Activated CD4-positive, alpha-beta T cell treated with anti-CD3 and anti-CD28 coated beads, Interleukin-2, amount 50 U/mL, for 48 hours (primary cell): Measurements from ENCODE around the gene PLAGL2.
"Not testable (repeated sequence)": the region's sequence is repeated elsewhere in the genome, so short reads cannot be mapped to it uniquely, and the experiment has no call there.

Experiments
- DNase-seq, 2 experiments: peaks; one replicate each; pipeline ENCODE4 v3.0.0-alpha.2; 2020

Gene PLAGL2

DNA sequence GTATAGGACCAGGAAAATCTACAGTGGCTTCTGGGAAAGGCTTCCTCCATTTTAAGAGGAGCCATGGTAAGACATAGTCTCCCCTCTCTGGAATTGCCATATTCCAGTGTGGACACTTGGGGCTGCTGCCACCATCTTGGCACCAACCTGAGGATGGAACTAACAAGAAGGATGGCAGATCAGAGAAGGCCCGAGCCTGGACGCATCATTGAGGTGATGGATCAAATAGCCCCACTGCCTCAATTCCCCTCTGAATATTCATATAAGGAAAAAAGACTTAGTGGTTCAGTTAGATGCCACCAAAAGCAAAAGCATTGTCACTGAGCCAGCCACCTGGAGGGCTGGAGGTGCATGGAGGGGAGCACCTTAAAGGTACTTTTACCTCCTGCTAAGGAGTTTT, 25.9 kb downstream of the PLAGL2 start:
- DNase-seq: no peak

DNA sequence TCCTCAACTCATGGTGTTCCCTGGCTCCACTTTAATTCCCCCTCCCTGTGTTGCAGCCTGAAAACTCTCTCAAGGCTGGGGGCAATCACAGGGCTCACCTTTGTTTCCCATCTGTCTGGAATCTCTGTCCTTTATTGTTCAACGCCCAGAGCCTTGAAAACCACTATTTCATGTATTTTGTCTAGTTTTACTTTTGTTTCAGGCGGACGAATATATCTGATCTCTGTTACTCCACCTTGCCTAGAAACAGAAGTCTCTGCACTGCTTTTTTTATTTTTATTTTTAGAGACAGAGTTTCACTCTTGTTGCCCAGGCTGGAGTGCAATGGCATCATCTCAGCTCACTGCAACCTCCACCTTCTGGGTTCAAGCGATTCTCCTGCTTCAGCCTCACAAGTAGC, 27.6 kb downstream of the PLAGL2 start:
- no peak for DNase-seq

DNA sequence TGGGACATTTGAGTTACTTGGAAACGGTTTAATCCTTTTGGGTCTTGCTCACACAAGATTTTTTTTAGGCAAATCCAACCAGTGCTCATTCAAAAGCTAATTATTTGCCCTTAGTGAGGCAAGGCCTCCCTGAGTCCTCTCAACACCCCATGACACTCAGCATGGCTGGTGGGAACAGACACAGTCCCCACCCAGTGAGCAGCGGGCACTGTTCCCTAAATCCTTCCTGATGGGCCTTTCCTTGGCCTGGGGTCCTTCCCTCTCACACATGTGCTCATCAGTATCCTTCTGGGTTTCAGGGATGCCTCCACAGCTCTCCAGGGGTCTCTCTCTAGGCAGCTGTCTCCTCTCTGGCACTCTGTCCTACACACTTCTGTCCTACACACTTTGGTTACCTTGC, 28.0 kb downstream of the PLAGL2 start:
- no peak for DNase-seq

DNA sequence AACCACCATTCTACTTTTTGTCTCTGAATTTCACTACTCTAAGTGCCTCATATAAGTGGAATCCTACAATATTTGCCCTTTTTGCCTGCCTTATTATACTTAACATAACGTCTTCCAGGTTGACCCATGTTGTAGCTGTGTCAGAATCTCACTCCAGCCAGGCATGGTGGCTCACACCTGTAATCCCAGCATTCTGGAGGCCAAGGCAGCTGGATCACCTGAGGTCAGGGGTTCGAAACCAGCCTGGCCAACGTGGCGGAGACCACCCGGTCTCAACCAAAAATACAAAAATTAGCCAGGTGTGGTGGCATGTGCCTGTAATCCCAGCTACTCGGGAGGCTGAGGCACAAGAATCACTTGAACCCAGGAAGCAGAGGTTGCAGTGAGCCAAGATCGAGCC, 29.8 kb downstream of the PLAGL2 start:
- not testable (repeated sequence) for DNase-seq

DNA sequence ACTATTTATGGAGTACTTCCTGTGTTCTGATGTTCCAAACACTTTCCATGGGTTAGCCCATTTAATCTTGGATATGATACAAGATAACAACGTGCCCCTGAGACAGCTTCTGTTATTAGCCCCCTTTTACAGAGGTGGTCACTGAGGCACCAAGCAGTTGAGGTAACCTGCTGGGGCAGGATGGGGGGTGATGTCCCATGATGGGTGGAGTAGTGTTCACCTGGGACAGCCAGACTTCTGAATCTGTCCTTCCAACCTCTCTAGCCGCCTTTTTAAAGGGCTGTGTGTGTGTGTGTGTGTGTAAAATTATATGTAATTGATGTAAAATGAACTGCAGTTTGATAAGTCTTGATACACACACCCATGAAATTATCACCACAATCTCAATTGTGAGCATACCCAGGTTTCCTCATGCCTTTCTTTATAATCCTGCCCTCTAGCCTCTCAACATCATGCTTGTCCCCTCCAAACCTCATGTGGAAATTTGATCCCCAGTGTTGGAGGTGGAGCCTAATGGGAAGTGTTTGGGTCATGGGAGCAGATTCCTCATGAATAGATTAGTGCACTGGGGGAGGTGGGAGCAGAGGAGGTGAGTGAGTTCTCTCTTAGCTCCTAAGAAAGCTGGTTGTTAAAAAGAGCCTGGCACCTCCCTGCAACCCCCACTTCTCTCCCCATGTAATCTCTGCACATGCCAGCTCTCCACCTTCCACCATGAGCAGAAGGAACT, 39.2 kb downstream of the PLAGL2 start:
- no peak for DNase-seq

DNA sequence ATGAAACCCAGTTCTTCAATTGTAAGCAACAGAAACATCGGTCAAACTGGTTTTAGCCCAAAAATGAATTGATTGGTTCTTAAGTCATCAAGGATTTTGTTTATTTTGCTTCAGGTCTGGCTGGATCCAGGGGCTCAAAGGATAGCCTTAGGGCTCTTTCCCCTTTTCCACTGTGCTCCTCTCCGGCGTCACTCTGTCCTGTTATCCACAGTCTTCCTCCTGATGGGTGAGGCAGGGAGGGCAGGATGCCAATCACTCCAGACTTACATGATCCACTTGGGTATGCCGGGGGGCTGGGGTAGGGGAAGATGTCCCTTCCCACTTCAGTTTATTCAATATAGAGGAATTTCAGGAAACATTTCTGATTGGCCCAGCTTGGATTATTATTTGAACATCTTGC, 40.0 kb downstream of the PLAGL2 start:
- DNase-seq: no peak

DNA sequence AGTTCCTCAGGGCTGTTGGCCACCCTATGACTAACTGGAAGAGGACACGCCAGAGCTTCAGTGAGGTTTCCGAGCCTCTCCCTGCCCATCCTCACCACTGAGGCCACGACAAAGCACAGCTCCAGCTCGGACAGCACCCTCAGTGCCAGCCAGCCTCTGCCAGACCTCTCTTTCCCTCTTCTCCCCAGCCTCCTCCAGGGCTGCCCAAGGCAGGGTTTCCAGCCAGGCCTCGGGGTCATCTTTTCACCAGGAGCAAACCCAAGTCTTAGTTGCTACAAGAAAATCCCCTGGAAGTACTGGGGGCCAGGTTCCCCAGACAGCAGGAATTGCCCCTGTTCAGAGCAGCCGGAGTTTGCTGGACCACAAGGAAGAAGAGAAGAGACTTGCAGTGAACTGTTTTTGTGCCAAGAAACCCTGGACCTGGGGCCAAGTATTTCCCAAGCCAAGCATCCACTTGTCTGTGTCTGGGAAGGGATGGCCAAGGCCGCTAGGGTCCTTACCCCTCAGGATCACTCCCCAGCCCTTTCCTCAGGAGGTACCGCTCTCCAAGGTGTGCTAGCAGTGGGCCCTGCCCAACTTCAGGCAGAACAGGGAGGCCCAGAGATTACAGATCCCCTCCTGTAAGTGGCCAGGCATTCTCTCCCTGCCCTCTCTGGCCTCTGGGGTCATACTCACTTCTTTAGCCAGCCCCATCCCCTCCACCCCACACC, 41.6 kb downstream of the PLAGL2 start:
- DNase-seq: no peak

DNA sequence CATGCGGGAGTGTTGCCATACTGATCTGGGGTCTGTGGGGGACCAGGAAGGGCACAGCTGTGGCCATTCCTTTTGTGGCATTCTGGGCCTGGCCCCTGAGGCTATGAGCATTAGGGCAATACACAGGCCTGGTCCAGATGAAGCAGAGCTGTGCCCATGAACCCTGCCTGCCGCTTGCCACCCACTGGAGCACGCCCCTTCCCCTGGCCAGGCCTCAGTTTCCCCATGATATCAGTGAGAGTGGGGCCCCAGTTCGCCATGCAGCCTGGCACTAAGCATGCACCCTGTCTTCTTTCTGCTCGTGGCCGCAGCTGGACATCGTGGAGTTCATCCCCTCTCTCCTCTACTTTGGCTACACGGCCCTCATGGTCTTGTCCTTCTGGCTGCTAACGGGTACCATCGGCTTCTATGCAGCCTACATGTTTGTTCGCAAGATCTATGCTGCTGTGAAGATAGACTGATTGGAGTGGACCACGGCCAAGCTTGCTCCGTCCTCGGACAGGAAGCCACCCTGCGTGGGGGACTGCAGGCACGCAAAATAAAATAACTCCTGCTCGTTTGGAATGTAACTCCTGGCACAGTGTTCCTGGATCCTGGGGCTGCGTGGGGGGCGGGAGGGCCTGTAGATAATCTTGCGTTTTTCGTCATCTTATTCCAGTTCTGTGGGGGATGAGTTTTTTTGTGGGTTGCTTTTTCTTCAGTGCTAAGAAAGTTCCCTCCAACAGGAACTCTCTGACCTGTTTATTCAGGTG, 42.4 kb downstream of the PLAGL2 start:
- DNase-seq: no peak

DNA sequence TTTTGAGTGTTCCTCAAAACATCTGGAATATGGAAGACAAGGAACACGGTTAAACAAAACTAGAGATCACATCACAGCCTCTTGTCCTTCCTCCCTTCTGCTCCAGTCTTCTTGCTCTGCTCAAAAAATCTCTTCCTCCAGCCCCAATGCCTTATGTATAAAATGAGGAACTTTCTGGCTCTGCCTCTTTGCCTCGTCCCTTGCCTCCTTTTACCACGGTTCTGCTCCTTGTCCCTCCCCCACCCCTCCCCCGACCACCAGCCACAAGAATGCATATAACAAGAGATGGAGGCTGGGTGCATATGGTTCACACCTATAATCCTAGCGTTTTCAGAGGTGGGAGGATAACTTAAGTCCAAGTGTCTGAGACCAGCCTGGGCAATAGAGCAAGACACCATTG, 43.6 kb downstream of the PLAGL2 start:
- no peak for DNase-seq

DNA sequence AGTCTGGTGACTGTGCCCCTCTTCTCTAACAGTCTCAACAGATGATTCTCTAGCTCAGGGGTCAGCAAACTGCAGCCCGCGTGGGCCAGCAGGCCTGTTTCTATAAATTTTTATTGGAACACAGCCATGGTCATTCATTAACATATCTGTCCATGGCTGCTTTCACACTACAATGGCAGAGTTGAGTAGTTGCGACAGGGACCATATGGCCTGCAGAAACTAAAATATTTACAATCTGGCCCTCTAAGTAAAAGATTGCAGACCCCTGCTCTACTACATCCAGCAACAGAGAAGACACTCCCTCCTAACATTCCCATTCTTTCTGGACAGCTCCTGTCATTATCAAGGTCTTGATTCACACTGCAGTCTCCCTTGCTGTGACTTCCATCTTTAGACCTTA, 45.2 kb downstream of the PLAGL2 start:
- no peak for DNase-seq

DNA sequence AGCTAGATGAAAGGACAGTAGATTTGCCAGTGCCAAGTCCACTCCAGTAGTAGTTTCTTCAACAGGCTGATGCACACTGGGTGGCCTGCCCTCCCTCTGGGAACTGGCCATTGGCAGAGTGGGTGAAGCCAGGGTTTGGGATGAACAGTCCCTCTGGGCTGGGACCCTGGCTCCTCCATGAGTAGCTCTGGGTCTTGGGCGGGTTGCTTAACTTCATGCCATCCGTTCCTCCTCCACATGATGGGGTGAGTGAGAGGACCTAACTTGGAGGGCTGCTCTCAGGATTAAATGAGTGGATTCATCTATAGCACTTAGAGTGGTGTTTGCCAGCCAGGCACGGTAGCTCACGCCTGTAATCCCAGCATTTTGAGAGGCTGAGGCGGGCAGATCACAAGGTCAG, 47.2 kb downstream of the PLAGL2 start:
- no peak for DNase-seq

DNA sequence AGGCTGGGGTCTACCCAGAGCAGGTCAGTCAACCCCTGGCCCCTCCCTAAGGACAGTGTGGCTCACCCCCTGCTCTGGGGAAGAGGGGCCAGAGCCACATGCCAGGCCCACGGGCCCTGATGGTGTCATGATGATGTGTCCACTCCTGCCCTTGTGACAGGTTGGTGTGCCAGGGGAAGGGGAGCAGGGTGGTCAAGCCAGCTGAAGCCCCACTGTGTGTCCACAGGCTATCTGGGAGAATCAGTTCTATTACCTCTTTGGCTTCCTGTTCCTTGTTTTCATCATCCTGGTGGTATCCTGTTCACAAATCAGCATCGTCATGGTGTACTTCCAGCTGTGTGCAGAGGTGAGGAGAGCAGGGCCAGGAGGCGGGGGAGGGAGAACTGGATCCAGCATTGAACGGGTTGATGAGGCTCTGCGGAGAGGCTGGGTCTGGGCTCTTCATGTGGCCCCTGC, 47.7 kb downstream of the PLAGL2 start:
- DNase-seq: no peak

DNA sequence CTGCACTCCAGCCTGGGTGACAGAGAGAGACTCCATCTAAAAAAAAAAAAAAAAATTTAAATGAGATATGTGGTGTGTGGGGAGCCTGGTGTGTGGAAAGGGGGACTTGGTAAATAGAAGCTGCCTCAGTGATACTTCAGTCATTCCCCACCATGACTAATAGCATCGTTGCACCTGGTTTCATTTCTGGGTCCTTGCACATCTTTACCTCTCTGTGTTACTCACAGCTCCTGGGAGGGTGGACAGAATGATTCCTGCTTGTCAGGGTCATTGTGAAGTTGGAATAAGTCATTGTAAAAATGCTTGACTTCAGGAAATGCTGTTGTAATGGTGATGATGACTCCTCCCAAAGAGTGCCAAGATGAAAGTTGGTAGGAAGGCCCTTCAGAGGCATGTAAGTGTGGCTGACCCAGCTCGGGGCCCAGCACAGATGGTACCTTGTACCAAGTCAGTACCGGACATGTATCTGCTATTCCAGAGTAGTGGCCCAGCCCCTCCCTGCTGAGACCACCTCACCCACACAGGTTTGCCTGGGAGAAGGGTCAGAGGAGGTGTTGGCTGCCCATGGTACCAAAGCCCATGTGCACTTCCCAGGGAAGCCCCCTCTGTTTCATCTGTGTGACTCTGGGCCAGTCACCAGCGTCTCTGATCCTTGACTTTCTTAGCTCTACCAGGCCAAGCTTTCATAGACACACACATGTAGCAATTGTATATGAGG, 48.4 kb downstream of the PLAGL2 start:
- DNase-seq: peak in 1 of 2 experiments; percentile 14

DNA sequence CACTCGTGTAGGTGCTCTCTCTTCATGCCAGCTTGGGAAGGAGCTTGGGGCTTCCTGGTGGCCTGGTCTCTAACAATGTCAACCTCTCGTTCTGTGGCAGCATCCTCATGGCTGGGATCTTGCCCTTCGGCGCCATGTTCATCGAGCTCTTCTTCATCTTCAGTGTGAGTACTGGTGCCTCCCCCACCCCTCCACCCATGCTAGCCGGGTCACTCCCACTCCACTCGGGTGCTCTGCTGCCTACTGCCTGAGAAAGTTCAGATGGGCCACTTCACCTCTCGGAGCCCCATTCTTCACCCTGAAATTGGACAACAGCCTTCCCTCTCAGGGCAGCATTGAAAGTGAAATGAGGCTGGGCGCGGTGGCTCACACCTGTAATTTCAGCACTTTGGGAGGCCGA, 49.2 kb downstream of the PLAGL2 start:
- no peak for DNase-seq

DNA sequence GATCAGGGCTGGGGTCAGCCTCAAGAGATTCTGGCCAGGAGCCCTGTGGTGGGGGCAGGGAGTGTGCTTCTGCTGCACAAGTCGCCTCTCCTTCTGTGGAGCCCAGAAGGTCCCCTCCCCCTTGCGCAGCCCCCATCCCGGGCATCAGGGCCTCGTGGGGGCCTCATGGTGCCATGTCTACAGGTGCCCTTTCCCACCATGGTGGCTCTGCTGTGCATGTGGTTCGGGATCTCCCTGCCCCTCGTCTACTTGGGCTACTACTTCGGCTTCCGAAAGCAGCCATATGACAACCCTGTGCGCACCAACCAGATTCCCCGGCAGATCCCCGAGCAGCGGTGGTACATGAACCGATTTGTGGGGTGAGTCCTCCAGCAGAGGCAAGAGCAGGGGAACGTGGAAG, 49.9 kb downstream of the PLAGL2 start:
- DNase-seq: no peak

DNA sequence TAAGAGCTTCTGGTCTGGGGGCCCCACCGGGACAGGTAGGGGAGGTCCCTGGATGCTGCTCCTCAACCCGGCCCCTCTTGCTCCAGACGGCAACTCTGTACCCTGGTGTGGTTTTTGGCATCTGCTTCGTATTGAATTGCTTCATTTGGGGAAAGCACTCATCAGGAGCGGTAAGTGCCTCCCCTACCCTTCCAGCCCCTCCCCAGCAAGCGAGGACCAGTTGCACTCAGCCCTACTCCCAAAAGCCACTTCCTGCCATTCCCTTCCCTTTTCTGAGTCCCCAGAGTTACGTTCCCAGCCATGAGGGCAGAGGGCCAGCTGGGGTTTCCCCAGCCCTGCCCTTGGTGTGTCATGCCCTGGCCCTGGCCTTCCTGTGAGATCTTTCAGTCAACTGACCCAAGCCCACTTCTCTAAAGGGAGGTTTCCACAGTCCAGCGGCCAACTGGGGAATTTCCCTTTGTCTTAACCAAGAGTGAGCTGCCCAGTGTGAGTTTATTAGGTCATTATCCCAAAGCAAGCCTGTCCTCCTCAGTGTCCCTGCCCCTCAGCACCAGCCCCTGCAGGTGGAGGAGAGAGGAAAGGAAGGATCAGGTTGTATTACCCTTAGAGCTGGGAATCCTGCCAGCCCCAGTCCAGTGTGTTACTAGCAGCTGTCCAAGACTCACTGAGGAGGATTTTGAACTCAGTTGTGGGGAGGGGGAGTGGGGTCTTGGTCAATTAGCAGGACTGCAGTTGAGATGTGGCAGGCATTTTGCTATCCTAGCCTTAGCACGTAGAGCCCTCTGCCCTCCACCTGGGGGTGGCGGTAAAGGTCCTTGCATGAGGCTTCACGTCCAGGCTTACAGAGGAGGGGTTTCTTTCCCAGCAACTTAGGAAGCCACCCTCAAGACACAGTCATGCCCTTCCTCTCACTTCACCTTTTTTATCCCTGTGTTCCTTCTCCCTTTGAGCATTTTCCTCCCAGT, 52.2 kb downstream of the PLAGL2 start:
- peak; percentile 23 to 39 for DNase-seq

DNA sequence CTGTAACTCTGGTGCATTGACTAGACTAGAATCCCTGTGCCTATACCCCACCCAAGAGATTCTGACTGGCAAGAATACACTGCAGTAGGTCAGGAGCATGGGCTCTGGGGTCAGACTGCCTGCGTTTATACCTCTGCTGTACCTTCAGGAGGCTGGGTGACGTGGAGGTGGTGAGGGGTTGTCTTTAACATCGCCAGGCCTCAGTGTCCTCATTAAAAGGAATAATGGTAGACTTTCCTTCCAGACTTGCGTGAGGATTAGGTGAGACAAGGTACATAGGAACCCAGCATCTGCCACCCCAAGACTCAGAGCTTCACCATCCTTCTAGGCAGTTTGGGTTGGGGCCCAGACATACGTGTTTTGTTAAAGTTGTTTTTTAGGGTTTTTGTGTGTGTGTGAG, 53.8 kb downstream of the PLAGL2 start:
- DNase-seq: no peak

DNA sequence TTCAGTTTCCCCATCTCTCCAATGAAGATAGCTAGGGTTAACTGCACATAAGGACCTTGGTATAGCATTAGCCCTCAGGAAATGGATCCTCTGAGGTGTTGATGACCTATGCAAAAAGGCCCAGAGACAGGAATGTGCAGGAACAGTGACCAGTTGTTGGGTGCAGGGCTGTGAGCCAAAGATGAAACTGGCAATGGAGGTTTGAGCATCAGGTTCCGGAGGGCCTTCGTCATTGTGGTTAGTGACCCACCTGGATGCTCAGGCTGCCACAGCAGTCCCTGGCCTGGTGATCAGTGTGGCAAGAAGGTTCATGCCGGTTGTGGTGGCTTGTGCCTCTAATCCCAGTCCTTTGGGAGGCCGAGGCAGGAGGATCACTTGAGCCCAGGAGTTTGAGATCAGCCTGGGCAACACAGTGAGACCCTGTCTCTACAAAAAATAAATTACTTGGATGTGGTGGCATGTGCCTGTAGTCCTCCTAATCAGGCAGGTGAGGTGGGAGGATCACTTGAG, 54.3 kb downstream of the PLAGL2 start:
- no peak for DNase-seq

DNA sequence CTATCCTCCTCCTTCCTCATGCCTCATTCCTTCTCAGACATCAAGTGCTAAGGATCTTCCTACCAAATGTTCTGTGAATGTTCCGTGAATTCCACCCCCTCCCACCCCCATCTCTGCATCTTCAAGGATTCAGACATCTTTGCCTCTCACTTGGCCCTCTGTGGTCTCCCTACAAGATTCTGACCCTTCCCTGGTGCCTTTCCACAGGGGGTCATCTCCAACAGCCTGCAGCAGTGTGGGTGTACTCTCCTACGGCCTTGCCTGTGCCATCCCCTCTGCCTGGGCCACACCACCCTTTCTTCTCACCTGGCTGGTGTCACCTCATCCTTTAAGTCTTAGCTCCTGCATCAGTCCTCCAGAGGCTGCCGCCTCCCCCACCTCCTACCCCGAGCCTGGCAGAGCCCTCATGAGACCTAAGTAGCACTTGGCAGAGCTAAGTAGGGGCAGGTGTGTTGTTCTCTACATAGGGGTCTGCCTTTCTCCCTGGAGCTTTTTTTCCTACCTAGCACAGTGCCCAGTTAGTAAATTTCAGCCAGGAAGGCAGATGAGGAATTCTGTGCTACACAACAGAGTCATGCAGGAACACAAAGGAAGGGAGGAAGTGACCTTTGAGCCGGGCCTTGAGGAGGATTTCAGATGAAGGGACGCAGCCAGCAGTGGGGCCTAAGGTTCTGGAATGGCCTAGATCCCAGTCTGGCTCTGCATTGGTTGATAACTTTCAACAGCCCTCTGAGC, 55.0 kb downstream of the PLAGL2 start:
- no peak for DNase-seq

DNA sequence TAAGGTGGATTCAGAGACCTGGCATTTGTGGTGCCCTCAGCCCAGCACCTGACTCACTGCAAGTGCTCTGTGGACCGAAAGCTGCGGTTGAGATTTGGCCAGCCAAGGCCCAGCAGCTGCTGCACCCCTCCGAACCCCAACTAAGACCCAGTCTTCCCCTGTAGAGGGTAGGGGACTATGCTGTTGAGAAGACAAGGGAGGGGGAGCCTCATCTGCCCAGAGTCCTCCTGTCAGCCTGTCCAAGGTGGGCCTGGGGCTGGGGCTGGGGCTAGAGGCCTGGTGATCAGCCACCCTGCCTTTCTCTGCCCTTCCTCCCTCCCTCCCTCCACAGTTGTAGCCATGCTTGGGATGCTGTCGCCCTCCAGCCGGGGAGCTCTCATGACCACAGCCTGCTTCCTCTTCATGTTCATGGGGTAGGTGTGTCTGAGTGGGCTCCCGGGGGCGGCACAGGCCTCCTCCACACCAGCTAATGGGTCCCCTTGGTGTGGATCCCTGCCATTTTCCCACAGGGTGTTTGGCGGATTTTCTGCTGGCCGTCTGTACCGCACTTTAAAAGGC, 57.2 kb downstream of the PLAGL2 start:
- DNase-seq: no peak
